Left colon (tissue), 2 donors: ENCODE data around the gene TSC22D4. TPM values are rescaled to one million over a fixed set of nuclear protein-coding genes. Genes with fewer than 3 reads are reported as not detected.
A peak's percentile ranks its signal among the peaks of the same experiment; 100 is the strongest.

Experiments used
- ATAC-seq: fragments of 200-7000 bp; cut with Tn5 transposase; one replicate; pipeline ENCODE4 v1.9.1; 2020; ENCODE audit warnings: mild to moderate bottlenecking, moderate library complexity
- DNase-seq, 2 donors: peaks; one replicate each; pipeline ENCODE4 v3.0.0-alpha.2; 2020
- intact Hi-C, 2 donors: fragments of 100-400 bp; cut with DNase I in 1 of 2; cut with micrococcal nuclease in 1 of 2; formaldehyde crosslinking; loops; one replicate each; pipeline versions ENCODE4 v1.11.2 to v1.14.0; 2022; cut with DNase I, micrococcal nuclease
- total RNA-seq, 2 donors: library from RNA; stranded (reverse); fragmentation: NEBNext Ultra II Directional; extraction: Animal tissue kit (Norgen Biotek cat#: 25700); gene quantifications; one replicate each; pipeline ENCODE4 v1.2.1, GENCODE V29; 2021
- donor health status: DM: no; HTN: no; CAD: no.
- donor health status: DM: yes; HTN: yes; CAD: no.

Gene TSC22D4
- total RNA-seq, 2 donors from 2014 or later: 45.9 to 57.2 TPM

DNA sequence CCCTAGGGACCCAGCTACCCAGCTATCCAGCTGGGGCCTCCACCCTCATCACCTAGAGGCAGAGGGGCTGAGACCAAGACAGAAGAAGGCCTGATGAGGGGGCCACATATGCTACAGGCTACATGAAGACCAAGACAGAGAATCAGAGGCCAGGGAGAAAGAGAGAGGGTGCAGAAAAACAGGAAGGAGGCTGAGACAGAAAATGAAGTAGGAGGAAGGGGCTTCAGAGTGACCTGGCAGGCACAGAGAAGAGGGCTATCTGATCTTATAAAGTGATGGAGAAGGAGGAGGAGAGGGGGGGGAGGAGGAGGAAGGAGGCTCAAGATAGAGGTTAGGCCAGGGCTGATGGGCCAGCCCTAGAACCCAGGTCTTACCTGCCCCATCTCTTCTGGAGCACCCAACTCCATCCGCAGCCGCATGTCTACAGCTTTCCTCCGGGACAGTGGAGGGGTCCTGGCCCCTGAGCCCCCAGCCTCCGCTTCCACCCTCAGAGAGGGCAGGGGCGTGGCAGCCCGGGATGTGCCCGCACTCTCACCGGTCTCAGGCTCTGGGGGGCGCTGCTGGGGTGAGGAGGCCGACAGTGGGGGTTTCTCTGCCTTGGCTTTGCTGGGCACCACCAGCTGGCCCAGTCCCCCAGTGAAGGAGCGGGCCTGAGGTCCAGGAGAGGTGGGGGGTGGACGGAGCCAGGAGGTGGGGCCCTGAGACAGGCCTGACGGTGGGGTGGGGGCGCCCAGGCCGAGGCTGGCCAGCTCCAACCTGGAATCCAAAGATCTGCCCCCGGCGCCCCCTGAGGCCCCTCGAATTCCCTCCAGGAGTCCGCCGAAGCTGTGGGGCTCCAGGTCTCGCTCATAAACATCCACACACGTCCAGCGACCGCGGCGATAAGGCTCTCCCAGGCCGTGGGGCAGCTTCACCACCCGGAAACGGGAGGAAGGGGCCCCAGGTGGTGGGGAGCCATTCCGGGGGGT is 1.8 kb downstream of the TSC22D4 start:
- ATAC-seq: peak; percentile 15
- intact Hi-C loops: no loop called here

DNA sequence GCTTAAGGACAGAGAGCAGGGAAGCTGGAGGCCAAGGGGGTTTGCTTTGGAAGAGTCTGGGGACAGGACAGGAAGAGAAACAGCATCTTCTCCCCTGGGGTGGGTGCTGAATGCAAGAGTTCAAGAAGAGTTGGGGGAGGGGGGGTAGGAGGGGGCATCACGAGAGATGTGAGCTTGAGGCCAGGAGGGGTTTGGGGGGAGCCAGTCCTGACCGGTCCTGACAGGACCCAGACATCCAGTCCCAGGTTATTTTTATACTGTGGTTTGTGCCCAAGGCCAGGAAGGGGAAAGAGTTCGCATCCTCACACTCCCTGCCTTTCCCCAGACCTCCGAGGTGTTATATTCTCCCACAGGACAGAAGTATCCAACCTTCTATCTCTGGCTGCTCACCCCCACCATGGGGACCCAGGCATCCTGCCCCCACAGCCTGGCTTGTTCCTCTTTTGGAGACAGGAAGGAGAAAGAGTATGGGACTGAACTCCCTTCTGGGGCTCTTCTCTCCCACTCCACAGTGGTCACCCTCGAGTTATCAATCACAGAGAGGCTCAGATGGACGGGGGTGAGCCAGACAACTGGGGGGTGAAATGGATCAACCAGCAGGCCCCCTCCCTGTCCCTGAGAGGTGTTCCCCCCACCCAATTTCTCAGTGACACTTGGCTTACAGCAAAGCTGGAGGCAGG is 2.8 kb downstream of the TSC22D4 start:
- intact Hi-C loops: no loop called here
- no peak for ATAC-seq
- no peak for DNase-seq

More for the DNA sequence above, 1.8 kb downstream of the TSC22D4 start:
- DNase-seq: peak; percentile 55 to 65

DNA sequence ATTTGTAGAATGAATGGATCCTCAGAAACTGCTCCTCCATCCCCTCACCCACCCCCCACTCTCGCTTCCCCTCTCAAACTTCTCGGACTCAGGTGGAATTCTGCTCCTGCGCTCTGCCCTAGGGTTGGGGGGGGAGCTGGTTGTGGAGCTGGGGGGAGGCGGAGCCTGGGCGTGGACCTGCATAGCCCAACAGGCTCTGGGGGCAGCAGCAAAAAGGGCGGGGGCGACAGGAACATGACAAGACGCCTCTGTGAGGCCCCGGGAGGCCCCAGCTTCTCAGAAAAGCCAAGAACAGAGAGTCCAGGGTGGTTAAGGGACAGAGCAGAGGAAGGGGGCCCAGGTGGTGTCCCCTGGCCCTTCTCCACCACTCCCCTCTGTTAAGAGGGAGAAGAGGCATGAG is 3.5 kb downstream of the TSC22D4 start:
- ATAC-seq: no peak
- DNase-seq: no peak
- intact Hi-C loops: no loop called here

DNA sequence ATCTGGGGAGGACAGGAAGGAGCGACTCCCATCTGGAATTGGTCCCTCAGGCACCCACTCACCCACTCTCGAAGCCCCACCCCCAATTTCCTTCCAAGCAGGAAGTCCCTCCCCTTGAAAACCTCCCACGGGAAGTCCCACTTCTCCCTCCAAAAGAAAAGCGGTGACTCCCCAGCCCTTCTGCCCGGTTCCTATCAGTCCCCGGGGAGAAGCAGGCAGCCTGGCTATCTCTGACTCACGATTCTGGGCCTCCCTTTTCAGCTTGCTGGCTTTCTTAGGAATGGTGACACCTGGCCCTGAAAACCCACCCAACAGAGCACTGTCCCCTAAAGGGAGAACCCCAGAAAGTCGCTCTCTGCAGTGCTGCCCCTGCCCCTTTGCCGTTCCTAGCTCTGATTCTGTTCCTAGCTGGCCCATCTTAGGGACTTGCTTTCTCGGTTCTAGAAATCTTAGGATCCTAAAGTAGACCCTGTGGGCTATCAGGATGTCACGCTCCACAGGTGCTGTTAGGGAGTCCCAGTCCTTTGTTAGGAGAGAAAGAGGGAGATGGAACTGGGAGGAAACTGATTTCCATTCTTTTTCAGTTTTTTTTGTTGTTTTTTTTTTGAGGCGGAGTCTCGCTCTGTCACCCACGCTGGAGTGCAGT is 6.0 kb downstream of the TSC22D4 start:
- intact Hi-C loops: loop anchor here (5.0 kb wide), 1 partner anchor 84 kb away; no protein-coding TSS in a partner anchor
- DNase-seq (no peak), ATAC-seq (no peak)

DNA sequence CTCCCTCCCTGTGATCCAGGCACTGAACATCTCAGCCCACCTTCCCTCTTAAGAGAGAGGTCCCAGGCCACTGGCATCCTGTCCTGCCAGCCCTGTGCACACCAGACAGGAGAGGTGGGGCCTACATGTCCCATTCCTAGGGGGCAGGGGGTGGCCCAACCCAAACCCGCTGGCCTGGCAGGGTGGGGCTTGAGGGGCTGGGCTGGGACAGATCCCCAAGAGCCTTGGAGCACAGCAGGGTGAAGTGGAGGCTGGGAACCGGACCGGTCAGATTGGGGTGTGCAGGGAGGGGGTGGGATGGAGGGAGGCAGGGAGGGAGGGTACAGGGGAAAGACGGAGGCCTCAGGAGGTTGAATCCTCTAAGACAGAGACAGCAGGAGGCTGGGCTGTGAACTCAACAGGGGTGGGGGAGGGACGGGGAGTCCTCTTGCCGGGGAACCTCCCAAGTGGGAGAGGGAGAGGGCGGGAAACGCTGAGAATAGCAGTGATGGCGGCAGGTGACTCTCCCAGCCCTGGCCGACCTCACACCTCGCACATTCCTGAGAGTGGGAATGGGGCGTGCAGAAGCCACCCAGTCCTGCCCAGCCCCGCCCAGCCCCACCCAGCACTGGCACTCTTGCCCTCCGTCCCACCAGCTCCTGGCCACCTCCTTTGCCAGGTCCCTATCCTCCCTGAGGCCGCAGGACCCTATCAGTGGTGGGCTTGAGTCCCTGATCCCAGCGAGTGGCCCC is 6.7 kb downstream of the TSC22D4 start:
- ATAC-seq: peak; percentile 44
- no peak for DNase-seq
- intact Hi-C loops: loop anchor here (5.0 kb wide), 1 partner anchor 85 kb away; no protein-coding TSS in a partner anchor

DNA sequence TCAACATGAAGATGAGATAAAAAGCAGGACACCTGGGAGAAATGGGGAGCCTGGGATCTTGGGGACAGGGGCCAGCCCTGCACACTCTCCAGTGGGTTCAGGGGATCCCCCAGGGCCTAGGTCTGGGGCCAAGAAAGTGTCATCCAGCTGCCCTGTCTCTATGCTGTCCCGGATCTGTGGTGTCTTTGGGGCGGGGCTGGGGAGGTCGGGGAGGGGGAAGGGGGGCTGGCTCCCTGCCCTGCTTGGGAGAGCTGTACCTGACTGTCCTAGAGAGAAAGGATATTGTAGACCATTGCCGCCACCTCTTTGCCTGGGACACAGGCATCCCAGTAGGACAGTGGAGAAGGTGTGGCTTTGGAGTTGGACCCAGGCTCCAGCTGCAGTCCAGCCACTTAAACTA is 8.0 kb downstream of the TSC22D4 start:
- DNase-seq: peak in 1 of 2 donors; percentile 3
- intact Hi-C loops: loop anchor here (5.0 kb wide), 1 partner anchor 86 kb away; no protein-coding TSS in a partner anchor
- ATAC-seq: no peak

DNA sequence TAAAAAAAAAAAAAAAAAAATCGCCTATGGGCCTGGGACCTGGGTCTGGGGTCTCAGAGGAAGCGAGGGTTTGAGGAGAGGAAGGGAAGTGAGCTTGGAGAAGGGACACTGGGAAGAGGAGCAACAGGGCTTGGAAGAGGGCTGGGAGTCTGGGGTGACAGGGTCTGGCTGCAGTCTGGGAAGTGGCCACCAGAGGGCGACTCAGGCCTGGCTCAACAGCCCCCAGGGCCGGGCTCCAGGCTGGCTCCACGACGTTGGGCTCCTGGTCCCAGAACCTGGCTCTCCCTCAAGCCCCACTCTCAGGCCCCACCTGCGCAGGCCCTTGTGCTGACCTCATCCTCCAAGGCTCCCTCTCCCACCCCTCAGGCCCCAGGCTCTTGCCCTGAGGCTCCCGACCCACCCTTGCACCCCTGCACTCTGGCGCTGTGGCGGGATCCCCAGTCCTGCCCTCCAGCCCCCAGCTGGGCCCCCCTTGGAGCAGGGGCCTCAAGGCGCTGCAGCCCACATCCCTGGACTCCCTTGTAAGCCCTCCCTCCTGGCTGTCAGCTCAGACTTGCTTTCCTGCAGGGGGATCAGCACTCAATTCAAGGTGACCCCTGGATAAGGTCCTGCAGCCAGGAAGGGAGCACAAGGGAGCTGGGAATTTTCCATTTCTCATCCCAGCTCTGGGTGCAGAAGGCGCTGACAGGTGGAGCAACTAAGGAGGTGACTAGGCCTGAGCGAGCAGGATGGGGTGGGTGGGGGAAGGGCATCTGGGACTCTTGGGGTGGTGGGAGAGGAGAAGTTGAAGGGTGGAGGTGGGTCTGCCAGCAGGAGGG is 9.6 kb downstream of the TSC22D4 start:
- DNase-seq (peak; percentile 80 to 91), ATAC-seq (peak; percentile 74)
- intact Hi-C loops: loop anchor here (5.0 kb wide), 1 partner anchor 88 kb away; no protein-coding TSS in a partner anchor

DNA sequence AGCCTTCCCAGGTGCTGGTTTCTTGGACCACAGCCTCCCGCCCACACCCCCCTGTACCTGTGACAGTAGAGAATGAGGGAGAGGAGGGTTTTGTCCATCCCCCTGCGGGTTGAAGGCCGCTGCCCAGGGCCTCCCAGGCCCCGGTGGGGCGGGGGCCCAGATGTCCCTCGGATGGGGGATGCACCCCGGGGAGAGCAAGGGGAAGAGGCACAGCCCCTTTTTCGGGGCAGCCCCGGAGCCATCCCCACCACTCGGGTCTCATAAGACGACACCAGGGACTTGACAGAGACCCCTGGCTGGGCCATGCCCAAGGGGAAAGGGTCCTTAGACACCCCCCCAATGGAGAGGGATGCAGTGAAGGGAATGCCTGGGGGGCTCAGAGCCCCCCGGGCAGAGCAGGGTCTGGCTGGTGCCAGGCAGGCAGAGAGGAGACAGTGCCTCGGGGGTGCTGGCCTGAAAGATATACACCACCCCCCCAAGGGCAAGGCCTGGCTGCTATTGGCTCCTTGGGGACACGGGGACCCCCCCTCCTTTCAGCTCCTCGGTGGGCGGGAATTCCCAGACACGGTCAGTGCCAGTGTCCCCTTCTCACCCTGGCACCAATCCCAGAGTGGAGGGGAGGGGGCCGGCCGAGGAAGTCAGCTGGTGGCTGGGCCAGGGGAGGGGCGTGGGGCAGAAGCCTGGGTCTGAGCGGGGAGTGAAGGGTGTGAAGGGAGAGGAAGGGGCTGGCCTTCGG is 11.2 kb downstream of the TSC22D4 start:
- peak in 1 of 2 donors; percentile 3 for DNase-seq
- no peak for ATAC-seq
- intact Hi-C loops: no loop called here

DNA sequence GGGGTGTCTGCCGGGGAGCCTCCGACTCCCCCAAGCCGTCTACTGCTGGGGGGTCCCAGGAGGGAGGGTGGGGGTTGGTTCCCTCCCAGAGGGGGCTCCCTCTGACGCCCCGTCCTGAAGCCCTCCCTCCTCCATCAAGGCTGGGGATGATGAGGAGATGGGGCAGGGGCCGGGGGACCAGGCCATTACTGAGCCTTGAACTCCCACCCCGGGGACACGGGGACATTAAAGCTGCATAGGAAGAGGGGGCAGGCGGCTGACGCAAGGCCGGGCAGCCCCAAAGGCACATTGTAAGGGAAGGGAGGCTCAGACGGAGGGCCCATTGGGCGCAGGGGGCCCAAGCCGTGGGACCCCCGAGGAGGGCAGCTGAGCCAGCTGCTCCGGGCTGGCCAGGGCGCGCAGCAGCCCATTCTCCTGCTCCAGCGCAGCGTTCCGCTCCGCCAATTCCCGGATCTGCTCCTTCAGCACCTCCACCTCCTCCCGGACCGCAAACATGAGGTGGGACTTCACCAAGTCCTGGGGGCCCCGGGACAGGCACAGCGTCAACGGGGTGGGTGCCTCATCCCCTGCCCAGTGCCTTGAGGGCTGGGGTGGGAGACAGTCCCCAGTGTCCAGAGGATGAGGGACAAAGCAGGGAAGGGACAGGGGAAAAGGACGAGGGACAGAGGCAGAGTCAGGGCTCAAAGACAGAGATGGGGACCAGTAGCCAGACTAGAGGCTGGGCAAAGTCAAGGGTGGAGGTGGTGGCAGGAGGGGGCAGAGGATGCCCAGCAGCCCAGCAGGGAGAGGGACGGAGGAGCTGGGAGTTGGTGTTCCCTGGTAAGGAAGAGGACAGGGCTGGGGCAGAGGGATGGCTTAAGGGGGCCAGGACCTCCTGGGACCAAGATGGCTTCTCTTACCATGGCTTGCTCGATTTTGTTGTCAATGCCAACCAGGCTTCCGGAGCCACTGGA is 12.1 kb downstream of the TSC22D4 start:
- no peak for ATAC-seq
- peak in 1 of 2 donors; percentile 9 for DNase-seq
- intact Hi-C loops: no loop called here

DNA sequence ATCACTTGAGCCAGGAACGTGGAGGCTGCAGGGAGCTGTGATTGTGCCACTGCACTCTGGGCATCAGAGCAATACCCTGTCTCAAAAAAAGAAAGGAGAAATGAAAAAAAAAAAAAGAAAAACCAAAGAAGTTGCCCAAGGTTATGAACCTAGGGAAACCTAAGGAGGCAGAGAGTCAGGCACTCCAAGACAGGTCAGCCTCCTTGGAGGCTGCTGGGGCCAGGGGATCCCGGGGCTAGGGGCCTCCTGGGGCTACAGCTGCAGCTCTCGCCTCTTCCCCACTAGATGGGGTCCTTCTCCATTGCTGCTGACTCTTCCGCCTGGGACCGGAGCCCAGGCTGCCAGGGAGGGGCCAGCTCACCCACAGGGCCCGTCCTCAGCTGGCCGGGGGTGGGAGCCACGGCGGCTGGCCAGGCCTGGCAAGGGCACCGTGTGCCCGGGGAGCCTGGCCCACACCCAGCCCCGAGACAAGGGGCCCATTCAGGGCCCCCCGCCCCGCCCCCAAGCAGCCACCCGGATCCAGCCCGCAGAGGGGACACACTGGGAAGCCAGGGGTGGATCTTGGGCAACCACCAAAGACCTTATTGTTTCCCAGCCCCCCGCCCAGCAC is 13.2 kb downstream of the TSC22D4 start:
- ATAC-seq: peak; percentile 83
- intact Hi-C loops: no loop called here
- DNase-seq: peak; percentile 71 to 73

DNA sequence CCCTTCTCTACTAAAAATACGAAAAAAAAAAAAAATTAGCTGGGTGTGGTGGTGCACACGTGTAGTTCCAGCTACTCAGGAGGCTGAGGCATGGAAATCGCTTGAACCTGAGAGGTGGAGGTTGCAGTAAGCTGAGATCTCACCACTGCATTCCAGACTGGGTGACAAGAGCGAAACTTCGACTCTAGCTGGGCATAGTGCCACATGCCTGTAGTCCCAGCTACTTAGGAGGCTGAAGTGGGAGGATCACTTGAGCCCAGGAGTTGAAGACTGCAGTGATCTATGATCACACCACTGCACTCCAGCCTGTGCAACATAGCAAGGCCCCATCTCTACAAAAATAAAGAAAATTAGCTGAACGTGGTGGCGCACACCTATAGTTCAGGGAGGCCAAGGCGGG is 13.7 kb downstream of the TSC22D4 start:
- DNase-seq: peak in 1 of 2 donors; percentile 3
- no peak for ATAC-seq
- intact Hi-C loops: no loop called here

DNA sequence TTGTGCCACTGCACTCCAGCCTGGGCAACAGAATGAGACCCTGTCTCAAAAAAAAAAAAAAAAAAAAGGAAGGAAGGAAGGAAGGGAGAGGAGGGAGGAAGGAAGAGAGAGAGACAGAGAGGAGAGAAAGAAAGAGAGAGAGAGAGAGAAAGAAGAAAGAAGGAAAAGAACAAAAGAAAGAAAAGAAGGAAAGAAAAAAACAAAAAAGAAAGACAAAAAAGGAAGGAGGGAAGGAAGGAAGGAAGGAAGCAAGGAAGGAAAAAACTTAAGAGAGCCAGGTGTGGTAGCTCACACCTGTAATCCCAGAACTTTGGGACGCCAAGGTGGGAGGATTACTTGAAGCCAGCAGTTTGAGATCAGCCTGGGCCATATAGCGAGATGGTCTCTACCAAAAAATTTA is 14.2 kb downstream of the TSC22D4 start:
- intact Hi-C loops: no loop called here
- ATAC-seq (no peak), DNase-seq (no peak)

DNA sequence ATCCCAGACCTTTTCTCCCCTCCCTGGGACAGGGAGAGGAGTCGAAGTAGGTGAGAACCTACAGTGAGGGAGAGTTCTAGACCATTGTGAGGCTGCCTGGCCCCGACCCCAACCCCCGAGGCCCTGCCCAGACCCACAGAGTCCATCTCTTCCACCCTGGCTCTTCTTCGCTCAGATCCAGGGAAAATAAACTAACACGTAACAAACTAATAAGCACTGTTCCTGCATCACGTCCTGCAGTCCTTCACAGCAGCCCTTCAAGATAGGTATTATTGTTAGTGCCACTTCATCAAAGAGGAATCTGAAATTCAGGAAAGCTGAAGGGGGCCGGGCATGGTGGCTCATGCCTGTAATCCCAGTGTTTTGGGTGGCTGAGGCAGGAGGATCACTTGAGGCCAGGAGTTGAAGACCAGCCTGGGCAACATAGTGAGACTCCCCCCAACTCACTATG is 14.8 kb downstream of the TSC22D4 start, which contains the start of gene SPACDR:
Gene SPACDR, minus strand, starts transcription at position 51 of the 451 bp plus-strand sequence. CDS start 235 bp downstream, outside the sequence.
- DNase-seq (no peak), ATAC-seq (no peak)
- intact Hi-C loops: no loop called here

DNA sequence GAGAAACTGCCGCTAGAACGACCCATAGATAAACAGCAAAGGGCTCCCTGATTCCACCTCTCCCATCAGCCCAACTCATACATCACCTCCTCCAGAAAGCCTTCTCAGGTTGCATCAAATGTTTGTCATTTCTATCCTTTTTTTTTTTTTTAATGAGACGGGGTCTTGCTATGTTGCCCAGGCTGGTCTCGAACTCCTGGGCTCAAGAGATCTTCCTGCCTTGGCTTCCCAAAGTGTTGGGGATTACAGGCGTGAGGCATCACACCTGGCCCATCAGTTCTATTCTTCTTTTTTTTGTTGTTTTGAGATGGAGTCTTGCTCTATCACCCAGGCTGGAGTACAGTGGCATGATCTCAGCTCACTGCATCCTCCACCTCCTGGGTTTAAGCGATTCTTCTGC is 22.0 kb downstream of the TSC22D4 start:
- ATAC-seq: no peak
- no peak for DNase-seq
- intact Hi-C loops: no loop called here

DNA sequence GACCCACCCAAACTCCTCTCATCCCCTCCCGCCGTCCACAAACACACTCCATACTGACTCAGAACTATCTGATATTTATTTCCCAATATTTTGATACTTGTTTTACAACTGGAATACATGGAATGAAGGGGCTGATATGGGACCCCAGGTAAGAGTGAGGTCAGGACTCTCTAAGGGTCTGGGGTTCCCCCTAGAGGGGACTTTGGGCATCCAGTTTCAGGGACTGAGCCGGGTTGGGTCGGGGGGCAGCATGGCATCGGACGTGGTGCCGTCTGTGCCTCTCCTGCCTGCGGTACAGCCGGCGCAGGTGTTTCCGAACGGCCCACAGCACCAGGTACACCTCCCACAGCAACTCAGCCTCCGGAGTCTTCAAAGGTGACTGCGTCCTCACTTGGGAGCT is 22.5 kb downstream of the TSC22D4 start:
- intact Hi-C loops: no loop called here
- ATAC-seq (no peak), DNase-seq (no peak)
